HL-60 (cell line): ENCODE results near the gene RABGAP1L.

Experiments
- DNase-seq, 2 experiments: peaks; one replicate each; pipeline ENCODE4 v3.0.0-alpha.2; 2010 to 2020; ENCODE audit warnings: low read depth in 1 of 2, low spot score in 1 of 2
- H3K27ac ChIP-seq: fragments of 250-450 bp; sonication (Bioruptor Pico); replicated peaks from 2 replicates; pipeline ENCODE4 v1.5.1; 2020; ENCODE audit warnings: mild to moderate bottlenecking, moderate library complexity
- H3K27me3 ChIP-seq: fragments of 250-450 bp; sonication (Bioruptor Pico); 2 replicates; pipeline ENCODE4 v1.5.1; 2021; ENCODE audit warnings: mild to moderate bottlenecking, moderate library complexity; ENCODE audit not compliant: insufficient read depth, poor library complexity, severe bottlenecking
- H3K4me3 ChIP-seq: replicated peaks from 2 replicates; pipeline ENCODE4 v1.5.1; 2011; ENCODE audit warnings: mild to moderate bottlenecking, control low read depth, low read length; ENCODE audit not compliant: insufficient read depth
- CTCF ChIP-seq: IDR thresholded peaks from one replicate; pipeline ENCODE4 v1.5.1; 2011; ENCODE audit warnings: low read length, control low read depth, inconsistent platforms; ENCODE audit not compliant: insufficient read depth
- GABPA ChIP-seq: IDR thresholded peaks from 2 replicates; pipeline ENCODE4 v1.6.1; 2012; ENCODE audit warnings: low read depth
- POLR2AphosphoS5 ChIP-seq: IDR thresholded peaks from 2 replicates; pipeline ENCODE4 v1.6.1; 2012; ENCODE audit warnings: low read depth
- REST ChIP-seq: IDR thresholded peaks from 2 replicates; pipeline ENCODE4 v1.6.1; 2012; ENCODE audit warnings: low read depth; ENCODE audit not compliant: insufficient replicate concordance
- SPI1 ChIP-seq: IDR thresholded peaks from 2 replicates; pipeline ENCODE4 v1.6.1; 2012; ENCODE audit warnings: low read depth, mild to moderate bottlenecking, borderline replicate concordance

Gene RABGAP1L

GRCh38 chr1:174800876-174801275 is 641.6 kb downstream of the RABGAP1L start:
- no peak overlapping the region for H3K4me3 ChIP-seq
- DNase-seq, result no peak
- H3K27ac ChIP-seq, result no peak overlapping the region
- H3K27me3 ChIP-seq, result no peaks in the 10 kb centered on the region
- no peak for TF ChIP-seq REST
- TF ChIP-seq SPI1, result no peak
- no peak for TF ChIP-seq GABPA
- TF ChIP-seq POLR2AphosphoS5, result no peak
- TF ChIP-seq CTCF, result no peak

GRCh38 chr1:174809755-174810280 is 650.5 kb downstream of the RABGAP1L start:
- TF ChIP-seq REST (no peak), GABPA (no peak), SPI1 (no peak), CTCF (no peak)
- no peak for DNase-seq
- no peak overlapping the region for H3K27ac ChIP-seq
- no peak overlapping the region for H3K4me3 ChIP-seq
- no peaks in the 10 kb centered on the region for H3K27me3 ChIP-seq

- no peak overlapping the region for H3K4me3 ChIP-seq
- no peak for DNase-seq
- no peaks in the 10 kb centered on the region for H3K27me3 ChIP-seq
- no peak for TF ChIP-seq CTCF
- no peak for TF ChIP-seq POLR2AphosphoS5
- no peak for TF ChIP-seq SPI1
- no peak for TF ChIP-seq REST
- H3K27ac ChIP-seq, result no peak overlapping the region
Observed at GRCh38 chr1:174812016-174812415, 652.7 kb downstream of the RABGAP1L start.
